ENCODE results near the gene DISP1. TPM values are rescaled to one million over a fixed set of nuclear protein-coding genes. Genes with fewer than 3 reads are reported as not detected.

Gene DISP1
- total and polyA plus RNA-seq, 2 experiments from 2014 or later: 7.0 to 10.4 TPM

DNA sequence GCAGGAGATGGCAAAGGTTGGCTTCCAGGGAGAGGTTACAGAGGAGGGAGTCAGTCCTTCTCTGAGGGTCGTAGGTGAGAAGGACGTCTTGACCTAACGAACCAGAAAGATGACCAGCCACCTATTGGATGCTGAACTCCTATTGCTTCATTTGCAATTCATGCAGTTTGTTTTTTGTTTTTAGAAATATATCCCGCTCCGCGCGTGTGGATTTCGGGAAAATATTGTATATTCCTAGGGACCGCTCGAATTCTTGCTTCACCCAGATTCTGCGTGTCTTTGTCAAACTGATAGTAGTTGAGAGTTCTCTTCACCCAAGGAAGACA is 564 bp downstream of the DISP1 start:
- TF ChIP-seq, protein P1, sequence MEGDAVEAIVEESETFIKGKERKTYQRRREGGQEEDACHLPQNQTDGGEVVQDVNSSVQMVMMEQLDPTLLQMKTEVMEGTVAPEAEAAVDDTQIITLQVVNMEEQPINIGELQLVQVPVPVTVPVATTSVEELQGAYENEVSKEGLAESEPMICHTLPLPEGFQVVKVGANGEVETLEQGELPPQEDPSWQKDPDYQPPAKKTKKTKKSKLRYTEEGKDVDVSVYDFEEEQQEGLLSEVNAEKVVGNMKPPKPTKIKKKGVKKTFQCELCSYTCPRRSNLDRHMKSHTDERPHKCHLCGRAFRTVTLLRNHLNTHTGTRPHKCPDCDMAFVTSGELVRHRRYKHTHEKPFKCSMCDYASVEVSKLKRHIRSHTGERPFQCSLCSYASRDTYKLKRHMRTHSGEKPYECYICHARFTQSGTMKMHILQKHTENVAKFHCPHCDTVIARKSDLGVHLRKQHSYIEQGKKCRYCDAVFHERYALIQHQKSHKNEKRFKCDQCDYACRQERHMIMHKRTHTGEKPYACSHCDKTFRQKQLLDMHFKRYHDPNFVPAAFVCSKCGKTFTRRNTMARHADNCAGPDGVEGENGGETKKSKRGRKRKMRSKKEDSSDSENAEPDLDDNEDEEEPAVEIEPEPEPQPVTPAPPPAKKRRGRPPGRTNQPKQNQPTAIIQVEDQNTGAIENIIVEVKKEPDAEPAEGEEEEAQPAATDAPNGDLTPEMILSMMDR (IDR thresholded peaks at IDR 0.05; ENCODE audit: low read depth, low read length): no peak
- Histone ChIP-seq H3K27ac (peak overlapping the region; percentile 76), H3K4me3 (peak overlapping the region; percentile 61), H3K4me1 (ENCODE audit: low read depth) (peaks cover 6% of the 10 kb centered on the region), H3K27me3 (no peaks in the 10 kb centered on the region), H3K9me3 (ENCODE audit: low read depth) (no peaks in the 10 kb centered on the region), H3K36me3 (no peaks in the 10 kb centered on the region)
- no peak for DNase-seq (ENCODE audit: low read depth in 1 of 2, low spot score in 1 of 2)

DNA sequence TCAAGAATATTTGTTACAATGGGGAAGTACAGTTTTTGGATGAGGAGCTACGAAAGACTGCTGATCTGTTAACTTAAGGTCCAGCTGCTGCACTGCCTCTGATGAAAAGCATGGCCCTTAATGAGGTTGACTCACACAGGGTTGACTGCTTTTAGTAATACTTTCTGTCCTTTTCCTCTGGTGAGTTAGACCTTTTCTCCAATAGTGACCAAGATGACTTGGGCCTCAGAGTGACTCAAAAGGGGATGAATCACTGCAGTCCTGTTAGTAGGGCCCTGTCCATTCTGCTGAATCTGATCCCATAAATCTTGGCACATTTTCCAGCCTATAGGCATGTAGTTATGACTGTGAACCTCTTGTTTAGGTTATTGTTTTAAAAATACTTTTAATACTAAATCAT is 2.7 kb downstream of the DISP1 start:
- H3K27ac ChIP-seq: no peak overlapping the region
- TF ChIP-seq, protein P1 (IDR thresholded peaks at IDR 0.05; ENCODE audit: low read depth, low read length): no peak
- no peaks in the 10 kb centered on the region for H3K27me3 ChIP-seq
- peak in 1 of 2 donors; percentile 70 for DNase-seq (ENCODE audit: low read depth in 1 of 2, low spot score in 1 of 2)
- H3K4me1 ChIP-seq (ENCODE audit: low read depth): peaks cover 6% of the 10 kb centered on the region
- H3K9me3 ChIP-seq (ENCODE audit: low read depth): no peaks in the 10 kb centered on the region
- H3K4me3 ChIP-seq: no peak overlapping the region
- H3K36me3 ChIP-seq: no peaks in the 10 kb centered on the region

DNA sequence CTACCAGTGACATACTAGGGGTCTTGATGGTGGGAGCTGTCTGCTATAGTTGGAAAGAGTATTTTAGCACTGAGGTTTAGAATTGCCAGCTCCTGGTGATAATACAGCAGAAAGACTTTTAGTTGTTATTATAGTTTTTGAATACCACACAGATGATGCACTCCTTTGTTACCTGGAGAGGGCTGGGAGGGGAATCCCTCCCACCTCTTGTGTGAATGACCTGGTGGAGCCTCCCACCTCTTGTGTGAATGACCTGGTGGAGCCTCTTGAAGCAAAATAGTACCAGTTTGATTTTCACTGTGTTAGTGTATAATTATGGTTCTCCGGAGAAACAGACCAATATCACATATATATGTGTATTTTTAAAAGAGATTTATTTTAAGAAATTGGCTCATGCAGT is 3.3 kb downstream of the DISP1 start:
- H3K27me3 ChIP-seq: no peaks in the 10 kb centered on the region
- DNase-seq (ENCODE audit: low read depth in 1 of 2, low spot score in 1 of 2): no peak
- H3K36me3 ChIP-seq: no peaks in the 10 kb centered on the region
- TF ChIP-seq, protein P1 (IDR thresholded peaks at IDR 0.05; ENCODE audit: low read depth, low read length): no peak
- H3K4me3 ChIP-seq: no peak overlapping the region
- H3K9me3 ChIP-seq (ENCODE audit: low read depth): no peaks in the 10 kb centered on the region
- no peak overlapping the region for H3K27ac ChIP-seq
- peaks cover 6% of the 10 kb centered on the region for H3K4me1 ChIP-seq (ENCODE audit: low read depth)

DNA sequence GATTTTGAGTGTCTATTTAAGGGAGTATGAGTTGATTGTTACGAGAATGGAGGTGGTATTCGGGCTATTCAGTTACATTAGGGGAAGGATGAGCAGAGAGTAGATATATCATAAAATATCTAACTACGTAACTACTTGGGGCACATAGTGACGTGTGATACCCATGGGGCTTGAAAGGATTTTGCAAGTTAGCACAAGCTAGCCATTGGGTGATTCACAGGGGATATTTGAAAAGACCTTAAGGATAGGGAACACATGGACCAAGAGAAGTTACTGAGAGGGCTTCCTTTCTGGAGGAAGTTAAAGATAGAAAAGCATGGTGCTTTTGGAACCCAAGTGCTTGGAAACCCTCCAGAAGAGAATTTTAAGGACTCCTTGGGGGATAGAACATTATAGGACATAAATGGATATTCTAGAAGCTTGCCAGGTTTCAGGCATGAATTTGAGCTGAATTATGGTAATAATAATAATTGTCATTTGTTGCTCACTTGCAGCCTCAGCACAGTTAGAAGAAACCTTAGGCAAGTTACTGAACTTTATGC is 5.4 kb downstream of the DISP1 start:
- TF ChIP-seq, protein P1 (IDR thresholded peaks at IDR 0.05; ENCODE audit: low read depth, low read length): no peak
- Histone ChIP-seq H3K36me3 (no peaks in the 10 kb centered on the region), H3K27me3 (no peaks in the 10 kb centered on the region), H3K4me1 (ENCODE audit: low read depth) (peaks cover 12% of the 10 kb centered on the region), H3K27ac (no peak overlapping the region), H3K4me3 (no peak overlapping the region), H3K9me3 (ENCODE audit: low read depth) (no peaks in the 10 kb centered on the region)
- DNase-seq (ENCODE audit: low read depth in 1 of 2, low spot score in 1 of 2): no peak

DNA sequence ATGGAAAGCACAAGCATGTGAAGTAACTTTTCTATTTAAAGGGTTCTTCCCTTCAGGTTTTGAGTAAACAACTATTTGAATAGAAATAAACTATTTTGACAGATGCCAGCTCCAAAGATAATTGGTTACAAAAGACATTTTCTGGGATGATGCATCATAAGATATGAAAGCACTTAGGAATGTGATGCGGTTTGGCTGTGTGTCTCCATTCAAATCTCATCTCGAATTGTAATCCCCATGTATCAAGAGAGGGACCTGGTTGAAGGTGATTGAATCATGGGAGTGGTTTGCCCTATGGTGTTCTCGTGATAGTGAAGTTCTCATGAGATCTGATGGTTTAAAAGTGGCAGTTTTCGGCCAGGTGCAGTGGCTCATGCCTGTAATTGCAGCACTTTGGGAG is 6.4 kb downstream of the DISP1 start:
- no peaks in the 10 kb centered on the region for H3K36me3 ChIP-seq
- H3K4me1 ChIP-seq (ENCODE audit: low read depth): peaks cover 5% of the 10 kb centered on the region
- DNase-seq (ENCODE audit: low read depth in 1 of 2, low spot score in 1 of 2): no peak
- no peaks in the 10 kb centered on the region for H3K27me3 ChIP-seq
- H3K4me3 ChIP-seq: no peak overlapping the region
- TF ChIP-seq, protein P1 (IDR thresholded peaks at IDR 0.05; ENCODE audit: low read depth, low read length): no peak
- H3K9me3 ChIP-seq (ENCODE audit: low read depth): no peaks in the 10 kb centered on the region
- H3K27ac ChIP-seq: no peak overlapping the region

DNA sequence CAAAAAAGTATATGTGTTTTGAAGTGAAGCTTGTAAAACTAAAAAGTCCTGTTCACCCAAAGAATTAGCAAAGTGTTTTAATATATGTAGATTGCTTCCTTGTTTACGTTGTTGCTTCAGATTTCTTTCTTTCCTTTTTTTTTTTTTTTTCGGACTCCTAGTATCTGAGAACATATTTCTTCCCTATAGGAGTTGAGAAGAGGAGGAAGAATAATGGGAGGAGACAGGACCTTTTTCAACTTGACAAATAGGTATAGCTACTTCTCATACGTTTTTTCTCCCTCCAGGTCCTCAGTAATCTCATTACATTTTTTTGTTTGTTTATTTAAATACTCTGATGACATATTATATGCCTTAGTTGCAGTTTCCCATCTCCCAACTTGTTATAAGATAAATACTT is 8.9 kb downstream of the DISP1 start:
- TF ChIP-seq, protein P1 (IDR thresholded peaks at IDR 0.05; ENCODE audit: low read depth, low read length): no peak
- Histone ChIP-seq H3K4me3 (no peak overlapping the region), H3K4me1 (ENCODE audit: low read depth) (peaks cover 5% of the 10 kb centered on the region), H3K27ac (no peak overlapping the region), H3K36me3 (no peaks in the 10 kb centered on the region), H3K27me3 (no peaks in the 10 kb centered on the region), H3K9me3 (ENCODE audit: low read depth) (no peaks in the 10 kb centered on the region)
- no peak for DNase-seq (ENCODE audit: low read depth in 1 of 2, low spot score in 1 of 2)

Data from cardiac muscle cell (in vitro differentiated cells and primary cell).